ENCODE measurements around the gene GMDS. TPM values are rescaled to one million over a fixed set of nuclear protein-coding genes. Genes with fewer than 3 reads are reported as not detected.
A peak's percentile ranks its signal among the peaks of the same experiment; 100 is the strongest.

The GMDS gene
- total RNA-seq, 4 donors from 2014 or later = 9.5 to 32.8 (median 22.4) TPM

DNA sequence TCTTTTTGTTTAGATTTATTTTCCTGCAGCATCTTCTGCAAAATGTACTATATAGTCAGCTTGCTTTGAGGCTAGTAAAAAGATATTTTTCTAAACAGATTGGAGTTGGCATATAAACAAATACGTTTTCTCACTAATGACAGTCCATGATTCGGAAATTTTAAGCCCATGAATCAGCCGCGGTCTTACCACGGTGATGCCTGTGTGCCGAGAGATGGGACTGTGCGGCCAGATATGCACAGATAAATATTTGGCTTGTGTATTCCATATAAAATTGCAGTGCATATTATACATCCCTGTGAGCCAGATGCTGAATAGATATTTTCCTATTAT, 632.5 kb downstream of the GMDS start:
- peak overlapping the region in 1 of 3 donors; percentile 78 for H3K27ac ChIP-seq
- no peak for DNase-seq
- peaks cover 31% of the 10 kb centered on the region for H3K27me3 ChIP-seq
- peak overlapping the region in 1 of 3 donors; percentile 56 for H3K4me3 ChIP-seq (replicated peaks in 1 of 3)
- intact Hi-C loops (cut with DNase I) = no loop called here
- TF ChIP-seq POLR2A (IDR thresholded peaks at IDR 0.05) = no peak
- TF ChIP-seq, protein P1, sequence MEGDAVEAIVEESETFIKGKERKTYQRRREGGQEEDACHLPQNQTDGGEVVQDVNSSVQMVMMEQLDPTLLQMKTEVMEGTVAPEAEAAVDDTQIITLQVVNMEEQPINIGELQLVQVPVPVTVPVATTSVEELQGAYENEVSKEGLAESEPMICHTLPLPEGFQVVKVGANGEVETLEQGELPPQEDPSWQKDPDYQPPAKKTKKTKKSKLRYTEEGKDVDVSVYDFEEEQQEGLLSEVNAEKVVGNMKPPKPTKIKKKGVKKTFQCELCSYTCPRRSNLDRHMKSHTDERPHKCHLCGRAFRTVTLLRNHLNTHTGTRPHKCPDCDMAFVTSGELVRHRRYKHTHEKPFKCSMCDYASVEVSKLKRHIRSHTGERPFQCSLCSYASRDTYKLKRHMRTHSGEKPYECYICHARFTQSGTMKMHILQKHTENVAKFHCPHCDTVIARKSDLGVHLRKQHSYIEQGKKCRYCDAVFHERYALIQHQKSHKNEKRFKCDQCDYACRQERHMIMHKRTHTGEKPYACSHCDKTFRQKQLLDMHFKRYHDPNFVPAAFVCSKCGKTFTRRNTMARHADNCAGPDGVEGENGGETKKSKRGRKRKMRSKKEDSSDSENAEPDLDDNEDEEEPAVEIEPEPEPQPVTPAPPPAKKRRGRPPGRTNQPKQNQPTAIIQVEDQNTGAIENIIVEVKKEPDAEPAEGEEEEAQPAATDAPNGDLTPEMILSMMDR (IDR thresholded peaks at IDR 0.05) = no peak
- peaks cover 10 to 29% of the 10 kb centered on the region in 2 donors for H3K4me1 ChIP-seq
- H3K9me3 ChIP-seq = no peaks in the 10 kb centered on the region
- 32 to 53% methylated on average over 7 of the region's 7 CpGs for WGBS, 2 donors
- no peaks in the 10 kb centered on the region for H3K36me3 ChIP-seq

DNA sequence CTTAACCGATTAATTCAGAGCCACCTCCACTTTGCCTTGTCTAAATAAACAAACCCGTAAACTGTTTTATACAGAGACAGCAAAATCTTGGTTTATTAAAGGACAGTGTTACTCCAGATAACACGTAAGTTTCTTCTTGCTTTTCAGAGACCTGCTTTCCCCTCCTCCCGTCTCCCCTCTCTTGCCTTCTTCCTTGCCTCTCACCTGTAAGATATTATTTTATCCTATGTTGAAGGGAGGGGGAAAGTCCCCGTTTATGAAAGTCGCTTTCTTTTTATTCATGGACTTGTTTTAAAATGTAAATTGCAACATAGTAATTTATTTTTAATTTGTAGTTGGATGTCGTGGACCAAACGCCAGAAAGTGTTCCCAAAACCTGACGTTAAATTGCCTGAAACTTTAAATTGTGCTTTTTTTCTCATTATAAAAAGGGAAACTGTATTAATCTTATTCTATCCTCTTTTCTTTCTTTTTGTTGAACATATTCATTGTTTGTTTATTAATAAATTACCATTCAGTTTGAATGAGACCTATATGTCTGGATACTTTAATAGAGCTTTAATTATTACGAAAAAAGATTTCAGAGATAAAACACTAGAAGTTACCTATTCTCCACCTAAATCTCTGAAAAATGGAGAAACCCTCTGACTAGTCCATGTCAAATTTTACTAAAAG, 633.0 kb downstream of the GMDS start:
- Histone ChIP-seq H3K4me3 (replicated peaks in 1 of 3) (peak overlapping the region in 2 of 3 donors; percentile 21 to 56), H3K9me3 (no peaks in the 10 kb centered on the region), H3K36me3 (no peaks in the 10 kb centered on the region), H3K27ac (peak overlapping the region in 2 of 3 donors; percentile 66 to 78), H3K27me3 (peaks cover 36% of the 10 kb centered on the region), H3K4me1 (peaks cover 10 to 34% of the 10 kb centered on the region in 2 donors)
- DNase-seq = no peak
- intact Hi-C loops (cut with DNase I) = no loop called here
- 31 to 41% methylated on average over 10 of the region's 10 CpGs for WGBS, 2 donors
- TF ChIP-seq POLR2A (IDR thresholded peaks at IDR 0.05) = no peak
- TF ChIP-seq, protein P1 (IDR thresholded peaks at IDR 0.05) = no peak

DNA sequence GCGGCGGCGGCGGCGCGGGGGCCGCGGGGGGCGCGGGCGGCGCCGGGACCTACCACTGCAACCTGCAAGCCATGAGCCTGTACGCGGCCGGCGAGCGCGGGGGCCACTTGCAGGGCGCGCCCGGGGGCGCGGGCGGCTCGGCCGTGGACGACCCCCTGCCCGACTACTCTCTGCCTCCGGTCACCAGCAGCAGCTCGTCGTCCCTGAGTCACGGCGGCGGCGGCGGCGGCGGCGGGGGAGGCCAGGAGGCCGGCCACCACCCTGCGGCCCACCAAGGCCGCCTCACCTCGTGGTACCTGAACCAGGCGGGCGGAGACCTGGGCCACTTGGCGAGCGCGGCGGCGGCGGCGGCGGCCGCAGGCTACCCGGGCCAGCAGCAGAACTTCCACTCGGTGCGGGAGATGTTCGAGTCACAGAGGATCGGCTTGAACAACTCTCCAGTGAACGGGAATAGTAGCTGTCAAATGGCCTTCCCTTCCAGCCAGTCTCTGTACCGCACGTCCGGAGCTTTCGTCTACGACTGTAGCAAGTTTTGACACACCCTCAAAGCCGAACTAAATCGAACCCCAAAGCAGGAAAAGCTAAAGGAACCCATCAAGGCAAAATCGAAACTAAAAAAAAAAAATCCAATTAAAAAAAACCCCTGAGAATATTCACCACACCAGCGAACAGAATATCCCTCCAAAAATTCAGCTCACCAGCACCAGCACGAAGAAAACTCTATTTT, 633.7 kb downstream of the GMDS start:
- Histone ChIP-seq H3K4me3 (replicated peaks in 1 of 3) (peak overlapping the region in 2 of 3 donors; percentile 21 to 56), H3K27ac (peak overlapping the region; percentile 36 to 66 (median 36)), H3K4me1 (peaks cover 10 to 36% of the 10 kb centered on the region in 2 donors), H3K36me3 (no peaks in the 10 kb centered on the region), H3K9me3 (no peaks in the 10 kb centered on the region), H3K27me3 (peaks cover 41% of the 10 kb centered on the region)
- intact Hi-C loops (cut with DNase I) = no loop called here
- WGBS, 2 donors = 10% methylated on average over 15 to 16 of the region's 71 CpGs
- no peak for DNase-seq
- TF ChIP-seq POLR2A (IDR thresholded peaks at IDR 0.05) = no peak
- TF ChIP-seq, protein P1 (IDR thresholded peaks at IDR 0.05) = no peak

DNA sequence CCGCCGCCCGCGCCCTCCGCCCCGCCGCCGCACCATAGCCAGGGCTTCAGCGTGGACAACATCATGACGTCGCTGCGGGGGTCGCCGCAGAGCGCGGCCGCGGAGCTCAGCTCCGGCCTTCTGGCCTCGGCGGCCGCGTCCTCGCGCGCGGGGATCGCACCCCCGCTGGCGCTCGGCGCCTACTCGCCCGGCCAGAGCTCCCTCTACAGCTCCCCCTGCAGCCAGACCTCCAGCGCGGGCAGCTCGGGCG, 634.2 kb downstream of the GMDS start:
- Histone ChIP-seq H3K27ac (peak overlapping the region in 2 of 3 donors; percentile 88), H3K9me3 (no peaks in the 10 kb centered on the region), H3K4me1 (peaks cover 10 to 36% of the 10 kb centered on the region in 2 donors), H3K4me3 (replicated peaks in 1 of 3) (peak overlapping the region in 1 of 3 donors; percentile 56), H3K36me3 (no peaks in the 10 kb centered on the region), H3K27me3 (peaks cover 46% of the 10 kb centered on the region)
- WGBS, 2 donors = no CpG with 5 or more reads among the region's 38 CpGs
- TF ChIP-seq, protein P1 (IDR thresholded peaks at IDR 0.05) = peak in 1 of 6 experiments; percentile 7
- TF ChIP-seq POLR2A (IDR thresholded peaks at IDR 0.05) = no peak
- intact Hi-C loops (cut with DNase I) = no loop called here
- DNase-seq = no peak
